Activated CD4-positive, alpha-beta T cell treated with anti-CD3 and anti-CD28 coated beads for 36 hours (primary cell): ENCODE measurements around the gene FSHR. TPM values are rescaled to one million over a fixed set of nuclear protein-coding genes. Genes with fewer than 3 reads are reported as not detected.

Experiments used
- ATAC-seq: fragments of 200-7000 bp; cut with Tn5 transposase; one replicate; pipeline ENCODE4 v1.10.0; 2021; ENCODE audit warnings: mild to moderate bottlenecking, moderate library complexity
- CTCF ChIA-PET: fragments of 350-600 bp; sonication (Branson Sonifier 250); formaldehyde crosslinking; loops from one replicate; lab custom pipeline; 2021; ENCODE audit warnings: antibody characterized with exemption; lab: Charles Lee
- POLR2A ChIA-PET: fragments of 350-600 bp; sonication (Branson Sonifier 250); formaldehyde crosslinking; loops from one replicate; lab custom pipeline; 2021; ENCODE audit warnings: antibody characterized with exemption, inconsistent platforms; lab: Charles Lee
- DNase-seq: peaks from one replicate; pipeline ENCODE4 v3.0.0-alpha.2; 2020
- H3K27ac Mint-ChIP-seq: one replicate; pipeline ENCODE4 v1.8.0; 2021; ENCODE audit warnings: mixed read lengths
- H3K27me3 Mint-ChIP-seq: one replicate; pipeline ENCODE4 v1.8.0; 2021; ENCODE audit warnings: mixed read lengths
- H3K36me3 Mint-ChIP-seq: one replicate; pipeline ENCODE4 v1.8.0; 2021; ENCODE audit warnings: low read depth, mixed read lengths
- H3K4me1 Mint-ChIP-seq: one replicate; pipeline ENCODE4 v1.8.0; 2021; ENCODE audit warnings: mixed read lengths
- H3K4me3 Mint-ChIP-seq: one replicate; pipeline ENCODE4 v1.8.0; 2021; ENCODE audit warnings: mild to moderate bottlenecking, moderate library complexity, mixed read lengths
- H3K9me3 Mint-ChIP-seq: one replicate; pipeline ENCODE4 v1.8.0; 2021; ENCODE audit warnings: low read depth, mixed read lengths
- intact Hi-C, 2 experiments: fragments of 100-400 bp; cut with DNase I in 1 of 2; cut with micrococcal nuclease in 1 of 2; formaldehyde crosslinking; loops; one replicate each; pipeline versions ENCODE4 v1.14.2 to v1.15.1; 2022 to 2024; cut with DNase I, micrococcal nuclease
- total RNA-seq, 2 experiments: library from RNA; stranded (reverse); gene quantifications; one replicate each; pipeline ENCODE4 v1.2.3, GENCODE V29; 2021

FSHR gene
- total RNA-seq, 2 experiments from 2014 or later, result not detected

GRCh38 chr2:49029406-49029805 lies 124.9 kb downstream of the FSHR start:
- H3K36me3 Mint-ChIP-seq, result no peaks in the 10 kb centered on the region
- no peak for DNase-seq
- no peak overlapping the region for H3K4me3 Mint-ChIP-seq
- ATAC-seq, result no peak
- POLR2A ChIA-PET, result no interaction called here
- no peaks in the 10 kb centered on the region for H3K9me3 Mint-ChIP-seq
- H3K27me3 Mint-ChIP-seq, result no peaks in the 10 kb centered on the region
- intact Hi-C loops, result no loop called here
- CTCF ChIA-PET, result no interaction called here
- H3K27ac Mint-ChIP-seq, result no peak overlapping the region
- H3K4me1 Mint-ChIP-seq, result no peaks in the 10 kb centered on the region

- intact Hi-C loops, result no loop called here
- no peaks in the 10 kb centered on the region for H3K4me1 Mint-ChIP-seq
- no peaks in the 10 kb centered on the region for H3K27me3 Mint-ChIP-seq
- POLR2A ChIA-PET, result interaction anchor here (0.6 kb wide), 1 partner anchor 829 kb away, joined by 8 read pairs; no protein-coding TSS in a partner anchor
- DNase-seq (no peak), ATAC-seq (no peak)
- no peaks in the 10 kb centered on the region for H3K36me3 Mint-ChIP-seq
- CTCF ChIA-PET, result no interaction called here
- H3K27ac Mint-ChIP-seq, result no peak overlapping the region
- no peak overlapping the region for H3K4me3 Mint-ChIP-seq
- H3K9me3 Mint-ChIP-seq, result no peaks in the 10 kb centered on the region
Observed at GRCh38 chr2:49028101-49028500, 126.2 kb downstream of the FSHR start.

GRCh38 chr2:49026706-49027105 lies 127.6 kb downstream of the FSHR start:
- intact Hi-C loops, result no loop called here
- Mint-ChIP-seq H3K4me1 (no peaks in the 10 kb centered on the region), H3K27me3 (no peaks in the 10 kb centered on the region), H3K36me3 (no peaks in the 10 kb centered on the region), H3K9me3 (no peaks in the 10 kb centered on the region), H3K4me3 (no peak overlapping the region), H3K27ac (no peak overlapping the region)
- POLR2A ChIA-PET, result no interaction called here
- no peak for DNase-seq
- CTCF ChIA-PET, result no interaction called here
- ATAC-seq, result no peak

GRCh38 chr2:49021271-49021670 lies 133.0 kb downstream of the FSHR start:
- Mint-ChIP-seq H3K4me1 (no peaks in the 10 kb centered on the region), H3K9me3 (no peaks in the 10 kb centered on the region), H3K27me3 (no peaks in the 10 kb centered on the region), H3K36me3 (no peaks in the 10 kb centered on the region), H3K27ac (no peak overlapping the region), H3K4me3 (no peak overlapping the region)
- ChIA-PET POLR2A (interaction anchor here (0.6 kb wide), 1 partner anchor 1114 kb away, joined by 3 read pairs; no protein-coding TSS in a partner anchor), CTCF (no interaction called here)
- DNase-seq (no peak), ATAC-seq (no peak)
- intact Hi-C loops, result no loop called here

GRCh38 chr2:49005261-49005660 lies 149.1 kb downstream of the FSHR start:
- Mint-ChIP-seq H3K4me1 (no peaks in the 10 kb centered on the region), H3K36me3 (no peaks in the 10 kb centered on the region), H3K4me3 (no peak overlapping the region), H3K9me3 (peaks cover 3% of the 10 kb centered on the region), H3K27ac (no peak overlapping the region), H3K27me3 (no peaks in the 10 kb centered on the region)
- ChIA-PET POLR2A (no interaction called here), CTCF (no interaction called here)
- no peak for DNase-seq
- intact Hi-C loops, result no loop called here
- ATAC-seq, result no peak

- CTCF ChIA-PET, result interaction anchor here (0.6 kb wide), 1 partner anchor 13 kb away, joined by 3 read pairs; no protein-coding TSS in a partner anchor
Observed at GRCh38 chr2:49004036-49004626, 150.2 kb downstream of the FSHR start.

GRCh38 chr2:49003201-49003600 lies 151.1 kb downstream of the FSHR start:
- intact Hi-C loops, result no loop called here
- H3K9me3 Mint-ChIP-seq, result peaks cover 3% of the 10 kb centered on the region
- POLR2A ChIA-PET, result no interaction called here
- ATAC-seq (no peak), DNase-seq (no peak)
- H3K4me3 Mint-ChIP-seq, result no peak overlapping the region
- CTCF ChIA-PET, result no interaction called here
- H3K36me3 Mint-ChIP-seq, result no peaks in the 10 kb centered on the region
- no peak overlapping the region for H3K27ac Mint-ChIP-seq
- H3K27me3 Mint-ChIP-seq, result no peaks in the 10 kb centered on the region
- no peaks in the 10 kb centered on the region for H3K4me1 Mint-ChIP-seq

More at GRCh38 chr2:49004036-49004626, 150.2 kb downstream of the FSHR start:
- Mint-ChIP-seq H3K27ac (no peak overlapping the region), H3K9me3 (peaks cover 3% of the 10 kb centered on the region), H3K4me1 (no peaks in the 10 kb centered on the region), H3K27me3 (no peaks in the 10 kb centered on the region), H3K36me3 (no peaks in the 10 kb centered on the region), H3K4me3 (no peak overlapping the region)
- POLR2A ChIA-PET, result no interaction called here
- DNase-seq, result no peak
- intact Hi-C loops, result no loop called here
- no peak for ATAC-seq

- no peaks in the 10 kb centered on the region for H3K36me3 Mint-ChIP-seq
- H3K9me3 Mint-ChIP-seq, result peaks cover 3% of the 10 kb centered on the region
- intact Hi-C loops, result no loop called here
- no peaks in the 10 kb centered on the region for H3K4me1 Mint-ChIP-seq
- no peak for DNase-seq
- ATAC-seq, result no peak
- CTCF ChIA-PET, result no interaction called here
- POLR2A ChIA-PET, result no interaction called here
- no peak overlapping the region for H3K4me3 Mint-ChIP-seq
- no peak overlapping the region for H3K27ac Mint-ChIP-seq
- H3K27me3 Mint-ChIP-seq, result peaks cover under 1% of the 10 kb centered on the region
Observed at GRCh38 chr2:49002750-49003149, 151.6 kb downstream of the FSHR start.

- H3K4me1 Mint-ChIP-seq, result no peaks in the 10 kb centered on the region
- no peaks in the 10 kb centered on the region for H3K36me3 Mint-ChIP-seq
- intact Hi-C loops, result no loop called here
- H3K27ac Mint-ChIP-seq, result no peak overlapping the region
- ChIA-PET CTCF (no interaction called here), POLR2A (no interaction called here)
- ATAC-seq (no peak), DNase-seq (no peak)
- no peak overlapping the region for H3K4me3 Mint-ChIP-seq
- H3K9me3 Mint-ChIP-seq, result no peaks in the 10 kb centered on the region
- peaks cover 1% of the 10 kb centered on the region for H3K27me3 Mint-ChIP-seq
Observed at GRCh38 chr2:49000695-49001094, 153.6 kb downstream of the FSHR start.

- no peak overlapping the region for H3K4me3 Mint-ChIP-seq
- DNase-seq (no peak), ATAC-seq (no peak)
- CTCF ChIA-PET, result no interaction called here
- H3K27me3 Mint-ChIP-seq, result peaks cover 1% of the 10 kb centered on the region
- intact Hi-C loops, result no loop called here
- H3K36me3 Mint-ChIP-seq, result no peaks in the 10 kb centered on the region
- H3K4me1 Mint-ChIP-seq, result no peaks in the 10 kb centered on the region
- no peak overlapping the region for H3K27ac Mint-ChIP-seq
- no peaks in the 10 kb centered on the region for H3K9me3 Mint-ChIP-seq
- POLR2A ChIA-PET, result no interaction called here
Observed at GRCh38 chr2:48998449-48998848, 155.9 kb downstream of the FSHR start.

GRCh38 chr2:48993576-48993975 lies 160.7 kb downstream of the FSHR start:
- POLR2A ChIA-PET, result no interaction called here
- H3K4me3 Mint-ChIP-seq, result no peak overlapping the region
- H3K27ac Mint-ChIP-seq, result no peak overlapping the region
- ATAC-seq (no peak), DNase-seq (no peak)
- peaks cover 1% of the 10 kb centered on the region for H3K27me3 Mint-ChIP-seq
- no peaks in the 10 kb centered on the region for H3K4me1 Mint-ChIP-seq
- CTCF ChIA-PET, result no interaction called here
- intact Hi-C loops, result no loop called here
- no peaks in the 10 kb centered on the region for H3K9me3 Mint-ChIP-seq
- H3K36me3 Mint-ChIP-seq, result no peaks in the 10 kb centered on the region

- Mint-ChIP-seq H3K4me3 (no peak overlapping the region), H3K4me1 (no peaks in the 10 kb centered on the region), H3K27ac (no peak overlapping the region), H3K36me3 (no peaks in the 10 kb centered on the region), H3K27me3 (no peaks in the 10 kb centered on the region), H3K9me3 (no peaks in the 10 kb centered on the region)
- no peak for DNase-seq
- no peak for ATAC-seq
- intact Hi-C loops, result no loop called here
- ChIA-PET POLR2A (no interaction called here), CTCF (interaction anchor here (0.7 kb wide), 1 partner anchor 12 kb away, joined by 3 read pairs; no protein-coding TSS in a partner anchor)
Observed at GRCh38 chr2:48991415-48992131, 162.7 kb downstream of the FSHR start.
